GM20431 (cell line): ENCODE results near the gene ANKHD1.
"Not testable (repeated sequence)": the region's sequence is repeated elsewhere in the genome, so short reads cannot be mapped to it uniquely, and the experiment has no call there.

Source experiments
- in situ Hi-C: fragments of 300-500 bp; cut with MseI, MboI; formaldehyde crosslinking; loops from one replicate; pipeline ENCODE4 v1.15.0; 2020; ENCODE audit warnings: low sequenced_read_pairs; ENCODE audit not compliant: unreplicated experiment

The ANKHD1 gene

GRCh38 chr5:140418862-140419520 lies 17.4 kb downstream of the ANKHD1 start:
- in situ Hi-C loops = no loop called here

GRCh38 chr5:140420226-140420570 lies 18.6 kb downstream of the ANKHD1 start:
- in situ Hi-C loops = no loop called here

- in situ Hi-C loops = no loop called here
Observed at GRCh38 chr5:140420665-140421361, 19.2 kb downstream of the ANKHD1 start.

GRCh38 chr5:140421375-140421774 lies 19.7 kb downstream of the ANKHD1 start:
- in situ Hi-C loops = not testable (repeated sequence)

GRCh38 chr5:140423609-140424008 lies 22.0 kb downstream of the ANKHD1 start:
- in situ Hi-C loops = no loop called here

- in situ Hi-C loops = no loop called here
Observed at GRCh38 chr5:140424135-140424534, 22.5 kb downstream of the ANKHD1 start.

GRCh38 chr5:140427726-140428125 lies 26.1 kb downstream of the ANKHD1 start:
- in situ Hi-C loops = not testable (repeated sequence)

GRCh38 chr5:140429724-140430123 lies 28.1 kb downstream of the ANKHD1 start:
- in situ Hi-C loops = no loop called here

GRCh38 chr5:140432212-140432611 lies 30.6 kb downstream of the ANKHD1 start:
- in situ Hi-C loops = no loop called here

- in situ Hi-C loops = no loop called here
Observed at GRCh38 chr5:140432916-140433315, 31.3 kb downstream of the ANKHD1 start.

- in situ Hi-C loops = not testable (repeated sequence)
Observed at GRCh38 chr5:140457368-140457767, 55.7 kb downstream of the ANKHD1 start.

GRCh38 chr5:140466981-140467742 lies 65.5 kb downstream of the ANKHD1 start:
- in situ Hi-C loops = no loop called here

- in situ Hi-C loops = no loop called here
Observed at GRCh38 chr5:140468188-140468587, 66.6 kb downstream of the ANKHD1 start.

GRCh38 chr5:140469259-140469658 lies 67.6 kb downstream of the ANKHD1 start:
- in situ Hi-C loops = no loop called here

- in situ Hi-C loops = no loop called here
Observed at GRCh38 chr5:140480310-140481014, 78.8 kb downstream of the ANKHD1 start.

GRCh38 chr5:140481758-140482157 lies 80.1 kb downstream of the ANKHD1 start:
- in situ Hi-C loops = no loop called here

- in situ Hi-C loops = no loop called here
Observed at GRCh38 chr5:140483055-140483454, 81.4 kb downstream of the ANKHD1 start.

- in situ Hi-C loops = not testable (repeated sequence)
Observed at GRCh38 chr5:140488141-140488540, 86.5 kb downstream of the ANKHD1 start.

GRCh38 chr5:140488914-140489313 lies 87.3 kb downstream of the ANKHD1 start:
- in situ Hi-C loops = no loop called here

- in situ Hi-C loops = no loop called here
Observed at GRCh38 chr5:140497897-140498296, 96.3 kb downstream of the ANKHD1 start.

- in situ Hi-C loops = no loop called here
Observed at GRCh38 chr5:140498591-140498990, 97.0 kb downstream of the ANKHD1 start.
